HepG2 (cell line): ENCODE results near the gene TUT1. TPM values are rescaled to one million over a fixed set of nuclear protein-coding genes. Genes with fewer than 3 reads are reported as not detected.
A peak's percentile ranks its signal among the peaks of the same experiment; 100 is the strongest.

Source experiments
- AKAP8 ChIP-seq: sonication (generic); formaldehyde crosslinking; IDR thresholded peaks from 2 replicates; pipeline ENCODE4 v1.5.1; 2020; ENCODE audit warnings: mild to moderate bottlenecking, missing genetic modification reagents
- ATM ChIP-seq: fragments of 450-650 bp; IDR thresholded peaks from 2 replicates; pipeline ENCODE4 v1.7.1; 2017; ENCODE audit warnings: mild to moderate bottlenecking, borderline replicate concordance
- BCLAF1 ChIP-seq: fragments of 450-650 bp; IDR thresholded peaks from 2 replicates; pipeline ENCODE4 v1.6.1; 2017; ENCODE audit warnings: mild to moderate bottlenecking
- BORCS8-MEF2B ChIP-seq: sonication (generic); formaldehyde crosslinking; IDR thresholded peaks from 2 replicates; pipeline ENCODE4 v1.8.0; 2022; ENCODE audit warnings: mild to moderate bottlenecking, missing genetic modification reagents
- ELK4 ChIP-seq: sonication (generic); formaldehyde crosslinking; IDR thresholded peaks from 2 replicates; pipeline ENCODE4 v1.9.0; 2021; ENCODE audit warnings: missing genetic modification reagents, borderline replicate concordance
- IKZF4 ChIP-seq: sonication (generic); formaldehyde crosslinking; IDR thresholded peaks from 2 replicates; pipeline ENCODE4 v1.5.1; 2020; ENCODE audit warnings: borderline replicate concordance, mild to moderate bottlenecking, low read depth, missing genetic modification reagents; ENCODE audit errors: not compliant biosample characterization
- LCORL ChIP-seq, 2 experiments: fragments of 450-650 bp in 1 of 2; sonication (generic) in 1 of 2; formaldehyde crosslinking in 1 of 2; IDR thresholded peaks; 2 replicates each; pipeline versions ENCODE4 v1.5.0 to v1.6.1; 2017 to 2020; ENCODE audit warnings: antibody characterized with exemption in 1 of 2, missing genetic modification reagents in 1 of 2
- MATR3 ChIP-seq: sonication (generic); formaldehyde crosslinking; IDR thresholded peaks from 2 replicates; pipeline ENCODE4 v1.4.0; 2020; ENCODE audit warnings: missing genetic modification reagents
- PRPF4 ChIP-seq: fragments of 200-400 bp; formaldehyde crosslinking; IDR thresholded peaks from 2 replicates; pipeline ENCODE4 v1.6.1; 2016; ENCODE audit warnings: low read length, low read depth; ENCODE audit not compliant: poor library complexity, severe bottlenecking
- RAD51 ChIP-seq: fragments of 450-650 bp; IDR thresholded peaks from 2 replicates; pipeline ENCODE4 v1.6.1; 2016; ENCODE audit warnings: borderline replicate concordance
- TBP ChIP-seq: sonication (generic); formaldehyde crosslinking; IDR thresholded peaks from 2 replicates; pipeline ENCODE4 v1.5.0; 2020; ENCODE audit warnings: missing genetic modification reagents
- TERF1 ChIP-seq: sonication (generic); formaldehyde crosslinking; IDR thresholded peaks from 2 replicates; pipeline ENCODE4 v1.8.0; 2022; ENCODE audit warnings: mild to moderate bottlenecking, missing genetic modification reagents, moderate library complexity
- TOE1 ChIP-seq: sonication (generic); formaldehyde crosslinking; IDR thresholded peaks from 2 replicates; pipeline ENCODE4 v1.4.0; 2020; ENCODE audit warnings: mild to moderate bottlenecking, missing genetic modification reagents
- TP53 ChIP-seq: sonication (generic); formaldehyde crosslinking; conservative IDR thresholded peaks from 2 replicates; pipeline ENCODE4 v1.4.0; 2020; ENCODE audit warnings: missing genetic modification reagents
- ZBTB21 ChIP-seq: sonication (generic); formaldehyde crosslinking; IDR thresholded peaks from 2 replicates; pipeline ENCODE4 v1.4.0; 2020; ENCODE audit warnings: missing genetic modification reagents
- ZKSCAN5 ChIP-seq: sonication (generic); formaldehyde crosslinking; IDR thresholded peaks from 2 replicates; pipeline ENCODE4 v1.5.1; 2020; ENCODE audit warnings: mild to moderate bottlenecking, missing genetic modification reagents
- ZNF674 ChIP-seq: sonication (generic); formaldehyde crosslinking; IDR thresholded peaks from 2 replicates; pipeline ENCODE4 v1.5.0; 2020; ENCODE audit warnings: low read depth, mild to moderate bottlenecking, missing genetic modification reagents
- ZNF780A ChIP-seq: sonication (generic); formaldehyde crosslinking; IDR thresholded peaks from 2 replicates; pipeline ENCODE4 v1.8.0; 2022; ENCODE audit warnings: mild to moderate bottlenecking, missing genetic modification reagents, moderate library complexity
- polyA plus RNA-seq, 8 experiments: library from polyadenylated mRNA; depleted of rRNA in 3 of 8; stranded (reverse) in 7 of 8; unstranded in 1 of 8; fragments of >200 nt; fragmentation: Illumina TruSeq in 4 of 8; extraction: Trizol in 4 of 8; gene quantifications; 2 replicates each; pipeline versions ENCODE4 v1.2.1 to v1.2.3, GENCODE V29; 2011 to 2016; ENCODE audit warnings: low read depth in 4 of 8, missing spikeins in 1 of 8, mixed read lengths in 1 of 8; ENCODE audit not compliant: insufficient read depth in 1 of 8
- total RNA-seq, 5 experiments: library from RNA; depleted of rRNA; stranded (reverse); fragments of >200 nt; fragmentation: Illumina TruSeq; extraction: Trizol; gene quantifications; 2 replicates each; pipeline ENCODE4 v1.2.3, GENCODE V29; 2016; ENCODE audit warnings: low read depth in 1 of 5

TUT1 gene
- total and polyA plus RNA-seq, 2 of the 13 experiments (the other 11 are each of a cell fraction or from before 2014, with no cell fraction given) = 9.7 to 14.3 TPM

- TF ChIP-seq TBP (CRISPR knock-in tag) (no peak), BORCS8-MEF2B (CRISPR knock-in tag) (0 out of 2 replicates have a peak, but pooled peaks have one; percentile 53), ELK4 (no peak), ATM (no peak), ZBTB21 (CRISPR knock-in tag) (no peak), AKAP8 (CRISPR knock-in tag) (peak; percentile 76), RAD51 (no peak), IKZF4 (CRISPR knock-in tag) (no peak), TERF1 (CRISPR knock-in tag) (no peak), ZNF780A (CRISPR knock-in tag) (no peak), TOE1 (CRISPR knock-in tag) (no peak), ZNF674 (CRISPR knock-in tag) (no peak), MATR3 (CRISPR knock-in tag) (no peak), LCORL (IDR thresholded peaks at IDR 0.05) (no peak), LCORL (CRISPR knock-in tag; IDR thresholded peaks at IDR 0.05) (peak; percentile 80; the same call in 1 of the 2 replicates), BCLAF1 (no peak), PRPF4 (no peak), TP53 (CRISPR knock-in tag) (no peak), ZKSCAN5 (CRISPR knock-in tag) (no peak)
These were observed 48.4 kb downstream of the TUT1 start (continued) for GRCh38 chr11:62542750-62543567.
